Measurements from ENCODE around the gene MUC4. TPM values are rescaled to one million over a fixed set of nuclear protein-coding genes. Genes with fewer than 3 reads are reported as not detected.
"Not testable (repeated sequence)": the region's sequence is repeated elsewhere in the genome, so short reads cannot be mapped to it uniquely, and the experiment has no call there.

MUC4 gene
- total and polyA plus RNA-seq, 7 experiments from 2014 or later: 0.07 to 0.48 TPM; not detected in 5

DNA sequence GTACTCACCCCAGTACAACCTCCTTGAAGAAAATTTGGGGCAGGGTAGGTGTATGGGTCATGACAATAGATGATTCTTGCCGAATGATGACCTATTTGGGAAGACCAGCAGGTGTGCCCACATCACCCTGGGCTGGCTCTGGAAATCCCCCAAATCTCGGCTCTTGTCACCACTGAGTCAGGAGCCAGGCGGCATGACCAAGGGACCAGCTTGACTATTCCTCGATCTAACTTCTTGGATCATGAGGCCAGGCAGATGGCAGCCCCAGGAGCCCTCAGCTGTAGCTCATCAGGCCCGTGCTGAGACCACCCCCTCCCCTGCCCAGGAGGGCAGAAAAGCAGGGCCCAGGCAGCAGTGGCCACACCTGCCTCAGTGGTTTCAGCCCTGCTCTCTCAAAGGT, 9.2 kb upstream of the MUC4 start:
- no peaks in the 10 kb centered on the region for H3K4me1 ChIP-seq (ENCODE audit: control insufficient read depth in 2 of 2, insufficient read depth in 2 of 2, low read length in 2 of 2)
- Mint-ChIP-seq H3K9me3 (no peaks in the 10 kb centered on the region), H3K4me3 (no peak overlapping the region), H3K4me1 (peaks cover 0 to 12% (median 0%) of the 10 kb centered on the region in 7 donors), H3K36me3 (no peaks in the 10 kb centered on the region), H3K27me3 (peaks cover 0 to 12% (median 0%) of the 10 kb centered on the region in 5 donors), H3K27ac (no peak overlapping the region)
- H3K27me3 ChIP-seq (ENCODE audit: control insufficient read depth in 2 of 2, insufficient read depth in 2 of 2, low read length in 2 of 2): no peaks in the 10 kb centered on the region
- intact Hi-C loops (cut with micrococcal nuclease): no loop called here
- H3K9me3 ChIP-seq (ENCODE audit: control insufficient read depth in 2 of 3, low read length in 3 of 3): no peaks in the 10 kb centered on the region
- ChIA-PET POLR2A (no interaction called here), CTCF (no interaction called here)
- no peak for DNase-seq
- no peak for ATAC-seq
- no peak overlapping the region for H3K4me3 ChIP-seq (ENCODE audit: low read length)
- H3K36me3 ChIP-seq (ENCODE audit: control insufficient read depth in 2 of 3, insufficient read depth in 3 of 3, low read length in 3 of 3): no peaks in the 10 kb centered on the region
- no peak overlapping the region for H3K27ac ChIP-seq (ENCODE audit: low read depth, low read length)

- Mint-ChIP-seq H3K36me3 (no peaks in the 10 kb centered on the region), H3K27me3 (peaks cover 0 to 12% (median 0%) of the 10 kb centered on the region in 5 donors), H3K9me3 (no peaks in the 10 kb centered on the region), H3K4me1 (peaks cover 0 to 12% (median 0%) of the 10 kb centered on the region in 7 donors), H3K27ac (no peak overlapping the region), H3K4me3 (no peak overlapping the region)
- no peaks in the 10 kb centered on the region for H3K4me1 ChIP-seq (ENCODE audit: control insufficient read depth in 2 of 2, insufficient read depth in 2 of 2, low read length in 2 of 2)
- H3K36me3 ChIP-seq (ENCODE audit: control insufficient read depth in 2 of 3, insufficient read depth in 3 of 3, low read length in 3 of 3): no peaks in the 10 kb centered on the region
- H3K4me3 ChIP-seq (ENCODE audit: low read length): no peak overlapping the region
- H3K9me3 ChIP-seq (ENCODE audit: control insufficient read depth in 2 of 3, low read length in 3 of 3): no peaks in the 10 kb centered on the region
- no peak for ATAC-seq
- intact Hi-C loops (cut with micrococcal nuclease): no loop called here
- no peak for DNase-seq
- ChIA-PET CTCF (no interaction called here), POLR2A (no interaction called here)
- no peaks in the 10 kb centered on the region for H3K27me3 ChIP-seq (ENCODE audit: control insufficient read depth in 2 of 2, insufficient read depth in 2 of 2, low read length in 2 of 2)
- no peak overlapping the region for H3K27ac ChIP-seq (ENCODE audit: low read depth, low read length)
Measured at GRCh38 chr3:195820186-195820585, 8.5 kb upstream of the MUC4 start.

DNA sequence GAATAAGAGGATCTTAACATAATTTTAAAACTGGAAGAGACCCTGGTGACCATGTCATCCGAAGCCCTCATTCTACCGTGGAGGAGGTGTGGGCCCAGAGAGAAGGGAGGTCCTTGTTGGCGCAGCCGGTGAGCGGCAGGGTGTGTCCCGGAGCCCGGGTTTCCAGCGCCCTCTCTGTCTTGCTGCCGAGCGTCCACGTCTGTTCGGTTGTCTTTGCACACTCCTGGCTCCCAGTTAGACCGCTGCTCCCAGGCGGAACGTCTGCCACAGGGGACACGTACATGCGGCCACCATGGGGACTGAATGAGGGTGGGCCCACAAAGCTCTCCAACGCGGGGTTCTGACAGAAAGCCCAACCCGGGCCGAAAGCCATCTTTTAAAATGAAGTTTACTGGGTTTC, 6.6 kb upstream of the MUC4 start:
- H3K4me1 Mint-ChIP-seq: peaks cover 0 to 12% (median 0%) of the 10 kb centered on the region in 7 donors
- peaks cover 0 to 7% (median 0%) of the 10 kb centered on the region in 5 donors for H3K27me3 Mint-ChIP-seq
- Histone ChIP-seq H3K27me3 (ENCODE audit: control insufficient read depth in 2 of 2, insufficient read depth in 2 of 2, low read length in 2 of 2) (no peaks in the 10 kb centered on the region), H3K27ac (ENCODE audit: low read depth, low read length) (no peak overlapping the region), H3K9me3 (ENCODE audit: control insufficient read depth in 2 of 3, low read length in 3 of 3) (no peaks in the 10 kb centered on the region), H3K36me3 (ENCODE audit: control insufficient read depth in 2 of 3, insufficient read depth in 3 of 3, low read length in 3 of 3) (no peaks in the 10 kb centered on the region), H3K4me1 (ENCODE audit: control insufficient read depth in 2 of 2, insufficient read depth in 2 of 2, low read length in 2 of 2) (no peaks in the 10 kb centered on the region), H3K4me3 (ENCODE audit: low read length) (no peak overlapping the region)
- POLR2A ChIA-PET: no interaction called here
- H3K27ac Mint-ChIP-seq: no peak overlapping the region
- no peaks in the 10 kb centered on the region for H3K9me3 Mint-ChIP-seq
- DNase-seq: no peak
- CTCF ChIA-PET: no interaction called here
- intact Hi-C loops (cut with micrococcal nuclease): no loop called here
- no peak overlapping the region for H3K4me3 Mint-ChIP-seq
- no peaks in the 10 kb centered on the region for H3K36me3 Mint-ChIP-seq
- ATAC-seq: no peak

DNA sequence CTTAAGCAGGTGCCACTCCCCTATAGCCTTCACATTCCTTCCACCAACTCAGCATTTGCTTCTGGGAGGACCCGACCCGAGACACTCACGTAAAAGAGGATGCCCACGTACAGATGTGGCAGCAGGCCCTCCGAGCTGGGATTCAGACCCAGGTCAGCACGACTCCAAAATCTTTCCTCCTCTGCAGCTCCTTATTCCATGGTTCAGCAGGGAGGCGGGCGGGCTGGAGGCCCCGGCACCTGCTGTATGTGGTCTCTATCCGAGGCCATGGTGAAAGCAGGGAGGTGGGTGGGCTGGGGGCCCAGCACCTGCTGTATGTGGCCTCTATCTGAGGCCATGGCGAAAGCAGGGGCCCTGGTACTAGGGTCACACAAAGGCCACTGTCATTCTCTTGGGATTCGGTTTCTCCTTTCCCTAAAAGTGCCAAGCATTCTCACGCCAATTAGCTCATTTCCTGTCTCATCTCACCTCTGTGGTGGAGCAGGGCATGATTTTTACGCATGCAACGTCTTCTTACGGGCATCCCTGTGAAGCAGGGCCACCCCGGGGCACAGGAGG, 5.9 kb upstream of the MUC4 start:
- Mint-ChIP-seq H3K27ac (peak overlapping the region in 2 of 9 donors; percentile 23 to 68), H3K36me3 (no peaks in the 10 kb centered on the region), H3K9me3 (peaks cover 0 to under 1% (median 0%) of the 10 kb centered on the region in 11 donors), H3K27me3 (peaks cover 0 to 3% (median 0%) of the 10 kb centered on the region in 5 donors), H3K4me3 (no peak overlapping the region), H3K4me1 (peaks cover 0 to 12% (median 0%) of the 10 kb centered on the region in 7 donors)
- ChIA-PET POLR2A (no interaction called here), CTCF (no interaction called here)
- no peak overlapping the region for H3K4me3 ChIP-seq (ENCODE audit: low read length)
- H3K9me3 ChIP-seq (ENCODE audit: control insufficient read depth in 2 of 3, low read length in 3 of 3): no peaks in the 10 kb centered on the region
- ATAC-seq (no peak), DNase-seq (no peak)
- H3K27ac ChIP-seq (ENCODE audit: low read depth, low read length): no peak overlapping the region
- H3K36me3 ChIP-seq (ENCODE audit: control insufficient read depth in 2 of 3, insufficient read depth in 3 of 3, low read length in 3 of 3): no peaks in the 10 kb centered on the region
- intact Hi-C loops (cut with micrococcal nuclease): no loop called here
- H3K4me1 ChIP-seq (ENCODE audit: control insufficient read depth in 2 of 2, insufficient read depth in 2 of 2, low read length in 2 of 2): no peaks in the 10 kb centered on the region
- no peaks in the 10 kb centered on the region for H3K27me3 ChIP-seq (ENCODE audit: control insufficient read depth in 2 of 2, insufficient read depth in 2 of 2, low read length in 2 of 2)

DNA sequence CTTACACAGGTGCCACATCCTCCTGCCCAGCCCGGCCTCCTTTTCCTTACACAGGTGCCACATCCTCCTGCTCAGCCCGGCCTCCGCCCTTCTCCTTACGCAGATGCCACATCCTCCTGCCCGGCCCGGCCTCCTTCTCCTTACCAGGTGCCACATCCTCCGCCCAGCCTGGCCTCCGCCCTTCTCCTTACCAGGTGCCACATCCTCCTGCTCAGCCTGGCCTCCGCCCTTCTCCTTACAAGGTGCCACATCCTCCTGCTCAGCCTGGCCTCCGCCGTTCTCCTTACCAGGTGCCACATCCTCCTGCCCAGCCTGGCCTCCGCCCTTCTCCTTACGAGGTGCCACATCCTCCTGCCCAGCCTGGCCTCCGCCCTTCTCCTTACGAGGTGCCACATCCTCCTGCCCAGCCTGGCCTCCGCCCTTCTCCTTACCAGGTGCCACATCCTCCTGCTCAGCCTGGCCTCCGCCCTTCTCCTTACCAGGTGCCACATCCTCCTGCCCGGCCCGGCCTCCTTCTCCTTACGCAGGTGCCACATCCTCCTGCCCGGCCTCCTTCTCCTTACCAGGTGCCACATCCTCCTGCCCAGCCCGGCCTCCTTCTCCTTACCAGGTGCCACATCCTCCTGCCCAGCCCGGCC, 4.7 kb upstream of the MUC4 start:
- intact Hi-C loops (cut with micrococcal nuclease); H3K27me3 ChIP-seq (ENCODE audit: control insufficient read depth in 2 of 2, insufficient read depth in 2 of 2, low read length in 2 of 2); H3K36me3 Mint-ChIP-seq; H3K27me3 Mint-ChIP-seq; H3K4me3 ChIP-seq (ENCODE audit: low read length); H3K4me1 ChIP-seq (ENCODE audit: control insufficient read depth in 2 of 2, insufficient read depth in 2 of 2, low read length in 2 of 2); H3K4me3 Mint-ChIP-seq; H3K27ac ChIP-seq (ENCODE audit: low read depth, low read length); DNase-seq; ATAC-seq; POLR2A ChIA-PET; H3K9me3 ChIP-seq (ENCODE audit: control insufficient read depth in 2 of 3, low read length in 3 of 3); H3K9me3 Mint-ChIP-seq; H3K36me3 ChIP-seq (ENCODE audit: control insufficient read depth in 2 of 3, insufficient read depth in 3 of 3, low read length in 3 of 3); CTCF ChIA-PET: not testable (repeated sequence)
- Mint-ChIP-seq H3K4me1 (peaks cover 0 to 14% (median 0%) of the 10 kb centered on the region in 7 donors), H3K27ac (peak overlapping the region in 1 of 9 donors; percentile 68)

DNA sequence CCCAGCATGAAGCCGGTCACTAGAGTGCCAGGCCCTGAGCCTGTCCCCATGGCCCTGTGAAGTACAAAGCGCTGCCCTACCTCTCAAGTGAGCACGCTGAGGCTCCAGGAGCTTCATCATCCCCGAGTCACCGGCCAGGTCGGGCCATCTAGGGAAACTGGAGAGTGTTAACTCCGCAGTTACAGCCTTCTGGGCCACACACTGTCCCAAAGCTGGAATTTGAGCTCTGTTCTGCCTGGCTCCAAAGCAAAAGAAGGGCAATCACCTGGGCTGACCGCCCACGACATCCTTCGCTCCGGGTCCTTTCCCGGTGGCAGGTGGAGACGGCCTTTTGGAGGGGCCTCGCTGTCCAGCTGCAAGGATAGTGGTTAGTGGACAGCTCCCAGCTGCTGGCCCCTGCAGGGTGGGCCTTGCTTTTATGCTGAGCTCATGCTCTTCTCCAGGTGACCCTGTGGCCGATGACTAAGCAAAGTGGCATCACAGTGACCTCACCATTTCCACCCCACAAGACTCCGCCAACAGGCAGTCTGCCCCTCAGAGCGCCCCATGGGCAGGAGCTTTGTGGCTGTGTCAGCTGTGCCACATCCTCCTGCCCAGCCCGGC, 3.5 kb upstream of the MUC4 start:
- CTCF ChIA-PET: no interaction called here
- no peaks in the 10 kb centered on the region for H3K27me3 ChIP-seq (ENCODE audit: control insufficient read depth in 2 of 2, insufficient read depth in 2 of 2, low read length in 2 of 2)
- intact Hi-C loops (cut with micrococcal nuclease): no loop called here
- H3K27ac ChIP-seq (ENCODE audit: low read depth, low read length): no peak overlapping the region
- Mint-ChIP-seq H3K4me1 (peaks cover 0 to 15% (median 4%) of the 10 kb centered on the region in 7 donors), H3K36me3 (no peaks in the 10 kb centered on the region), H3K27ac (no peak overlapping the region), H3K4me3 (no peak overlapping the region), H3K27me3 (peaks cover 0 to 3% (median 0%) of the 10 kb centered on the region in 5 donors), H3K9me3 (peaks cover 0 to 3% (median 0%) of the 10 kb centered on the region in 11 donors)
- DNase-seq (no peak), ATAC-seq (no peak)
- H3K4me1 ChIP-seq (ENCODE audit: control insufficient read depth in 2 of 2, insufficient read depth in 2 of 2, low read length in 2 of 2): no peaks in the 10 kb centered on the region
- H3K4me3 ChIP-seq (ENCODE audit: low read length): no peak overlapping the region
- POLR2A ChIA-PET: no interaction called here
- H3K9me3 ChIP-seq (ENCODE audit: control insufficient read depth in 2 of 3, low read length in 3 of 3): no peaks in the 10 kb centered on the region
- H3K36me3 ChIP-seq (ENCODE audit: control insufficient read depth in 2 of 3, insufficient read depth in 3 of 3, low read length in 3 of 3): no peaks in the 10 kb centered on the region

All from naive thymus-derived CD4-positive, alpha-beta T cell (primary cell).